ENCODE results near the gene ERCC6L.

Gene ERCC6L

GRCh38 chrX:72159769-72160168, 79.1 kb downstream of the ERCC6L start:
- H3K9me3 ChIP-seq (ENCODE audit: insufficient read depth, low read length), result peaks cover 12% of the 10 kb centered on the region; the same call in 1 of the 2 replicates
- H3K9ac ChIP-seq (ENCODE audit: insufficient read length, low read depth), result no peak overlapping the region
- no peak overlapping the region for H3K4me3 ChIP-seq (ENCODE audit: insufficient read length, low read depth)
- no peak for DNase-seq (ENCODE audit: low read depth, low spot score)
- H3K27me3 ChIP-seq (ENCODE audit: insufficient read depth, insufficient read length), result no peaks in the 10 kb centered on the region
- no peaks in the 10 kb centered on the region for H3K4me1 ChIP-seq (ENCODE audit: insufficient read depth, insufficient read length)
- no peaks in the 10 kb centered on the region for H3K36me3 ChIP-seq (ENCODE audit: insufficient read depth, insufficient read length, low read length)
- TF ChIP-seq ZNF274 (IDR thresholded peaks at IDR 0.05; ENCODE audit: low read depth, low read length), result no peak
- TF ChIP-seq SUZ12 (IDR thresholded peaks at IDR 0.05; ENCODE audit: extremely low read depth, insufficient read depth, insufficient read length), result no peak
- TF ChIP-seq YY1 (IDR thresholded peaks at IDR 0.05; ENCODE audit: insufficient read depth, insufficient read length), result no peak

DNA sequence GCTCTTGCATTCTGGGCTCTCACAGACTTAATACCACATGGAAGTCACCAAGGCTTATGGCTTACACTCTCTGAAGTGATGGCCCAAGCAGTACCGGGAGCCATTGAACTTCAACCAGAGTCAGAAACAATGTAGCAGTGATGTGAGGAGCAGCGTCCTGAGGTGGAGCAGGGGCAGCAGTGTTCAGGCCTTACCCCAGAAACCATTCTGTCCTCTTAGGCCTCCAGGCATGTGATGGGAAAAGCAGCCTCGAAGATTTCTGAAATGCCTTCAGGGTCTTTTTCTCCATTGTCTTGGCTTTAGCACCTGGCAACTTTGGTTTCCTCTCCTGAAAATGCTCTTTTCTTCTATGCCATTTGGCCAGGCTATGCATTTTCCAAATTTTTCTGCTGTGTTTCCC, 80.1 kb downstream of the ERCC6L start:
- TF ChIP-seq ZNF274 (IDR thresholded peaks at IDR 0.05; ENCODE audit: low read depth, low read length), result no peak
- TF ChIP-seq YY1 (IDR thresholded peaks at IDR 0.05; ENCODE audit: insufficient read depth, insufficient read length), result no peak
- TF ChIP-seq SUZ12 (IDR thresholded peaks at IDR 0.05; ENCODE audit: extremely low read depth, insufficient read depth, insufficient read length), result no peak
- Histone ChIP-seq H3K9ac (ENCODE audit: insufficient read length, low read depth) (no peak overlapping the region), H3K27me3 (ENCODE audit: insufficient read depth, insufficient read length) (no peaks in the 10 kb centered on the region), H3K9me3 (ENCODE audit: insufficient read depth, low read length) (peaks cover 12% of the 10 kb centered on the region; the same call in 1 of the 2 replicates), H3K4me3 (ENCODE audit: insufficient read length, low read depth) (no peak overlapping the region), H3K36me3 (ENCODE audit: insufficient read depth, insufficient read length, low read length) (no peaks in the 10 kb centered on the region), H3K4me1 (ENCODE audit: insufficient read depth, insufficient read length) (no peaks in the 10 kb centered on the region)
- no peak for DNase-seq (ENCODE audit: low read depth, low spot score)

All from NT2/D1 (cell line).